NCI-H146 (cell line): ENCODE data around the gene TP53BP1.

Experiments
- DNase-seq: peaks from one replicate; lab custom pipeline; 2025; lab: John Stamatoyannopoulos, UW

Gene TP53BP1

DNA sequence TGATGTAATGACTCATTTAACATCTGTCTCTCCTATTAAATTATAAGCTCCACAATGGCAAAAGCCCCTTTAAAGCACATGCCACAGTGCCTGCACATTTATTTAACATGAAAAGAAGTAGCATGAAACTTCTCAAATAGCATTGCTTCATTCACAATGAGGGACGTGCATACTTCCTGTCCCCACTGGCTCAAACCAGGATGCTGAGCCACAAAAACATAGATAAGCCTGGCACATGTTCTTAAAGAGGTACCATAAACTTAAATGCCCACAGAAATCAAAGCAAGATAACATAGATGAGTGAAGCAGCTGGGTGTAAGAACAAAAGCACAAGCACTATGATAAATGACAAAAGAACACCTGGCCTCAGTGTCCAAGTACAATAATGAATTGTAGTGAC is 3.8 kb downstream of the TP53BP1 start:
- DNase-seq: peak; percentile 28

DNA sequence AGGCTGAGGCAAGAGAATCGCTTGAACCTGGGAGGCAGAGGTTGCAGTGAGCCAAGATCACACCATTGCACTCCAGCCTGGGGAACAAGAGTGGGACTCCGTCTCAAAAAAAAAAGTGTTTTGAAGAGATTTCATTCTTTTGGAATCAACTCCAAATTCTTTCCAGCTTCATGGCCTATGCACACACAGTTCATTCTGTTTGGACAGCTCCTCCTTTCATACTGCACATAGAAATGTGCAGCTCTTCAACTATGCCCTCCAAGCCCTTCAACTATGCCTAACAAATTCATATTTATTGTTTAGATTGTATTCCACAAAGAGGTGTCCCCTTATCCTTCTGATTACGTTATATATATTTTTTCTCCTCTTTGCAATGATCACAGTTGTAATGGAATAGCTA is 4.2 kb downstream of the TP53BP1 start:
- no peak for DNase-seq

DNA sequence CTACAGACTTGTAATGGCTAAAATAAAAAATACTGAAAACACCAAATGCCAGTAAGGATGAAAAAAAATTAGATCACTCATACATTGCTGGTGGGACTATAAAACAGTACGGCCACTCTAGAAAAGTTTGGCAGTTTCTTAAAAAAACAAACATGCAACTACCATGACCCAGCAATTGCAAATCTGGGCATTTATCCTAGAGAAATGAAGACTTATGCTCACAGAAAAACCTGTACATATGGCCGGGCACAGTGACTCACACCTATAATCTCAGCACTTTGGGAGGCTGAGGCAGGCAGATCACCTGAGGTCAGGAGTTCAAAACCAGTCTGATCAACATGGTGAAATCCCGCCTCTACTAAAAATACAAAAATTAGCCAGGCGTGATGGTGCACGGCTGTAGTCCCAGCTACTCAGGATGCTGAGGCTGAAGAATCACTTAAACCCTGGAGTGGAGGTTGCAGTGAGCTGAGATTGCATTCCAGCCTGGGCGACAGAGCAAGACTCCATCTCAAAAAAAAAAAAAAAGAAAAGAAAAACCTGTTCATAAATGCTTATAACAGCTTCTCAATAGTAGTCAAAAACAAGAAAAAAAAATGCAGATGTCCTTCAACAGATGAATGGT is 5.6 kb downstream of the TP53BP1 start:
- DNase-seq: no peak

DNA sequence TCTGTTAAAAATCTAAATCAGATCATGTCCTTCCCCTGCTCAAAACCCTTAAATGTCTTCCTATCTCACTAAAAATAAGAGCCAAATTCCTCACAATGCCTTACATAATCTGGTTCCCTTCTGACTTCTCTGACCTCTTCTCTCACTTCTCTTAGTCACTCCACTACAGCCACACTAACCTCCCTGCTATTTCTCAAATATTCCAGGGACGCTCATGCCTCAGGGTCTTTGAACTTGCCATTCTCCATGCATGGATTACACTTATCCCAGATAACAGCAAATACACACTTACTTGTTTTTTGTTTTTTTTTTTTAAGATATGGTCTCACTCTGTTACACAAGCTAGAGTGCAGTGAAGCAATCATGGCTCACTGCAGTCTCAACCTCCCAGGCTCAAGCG is 8.5 kb downstream of the TP53BP1 start:
- no peak for DNase-seq

DNA sequence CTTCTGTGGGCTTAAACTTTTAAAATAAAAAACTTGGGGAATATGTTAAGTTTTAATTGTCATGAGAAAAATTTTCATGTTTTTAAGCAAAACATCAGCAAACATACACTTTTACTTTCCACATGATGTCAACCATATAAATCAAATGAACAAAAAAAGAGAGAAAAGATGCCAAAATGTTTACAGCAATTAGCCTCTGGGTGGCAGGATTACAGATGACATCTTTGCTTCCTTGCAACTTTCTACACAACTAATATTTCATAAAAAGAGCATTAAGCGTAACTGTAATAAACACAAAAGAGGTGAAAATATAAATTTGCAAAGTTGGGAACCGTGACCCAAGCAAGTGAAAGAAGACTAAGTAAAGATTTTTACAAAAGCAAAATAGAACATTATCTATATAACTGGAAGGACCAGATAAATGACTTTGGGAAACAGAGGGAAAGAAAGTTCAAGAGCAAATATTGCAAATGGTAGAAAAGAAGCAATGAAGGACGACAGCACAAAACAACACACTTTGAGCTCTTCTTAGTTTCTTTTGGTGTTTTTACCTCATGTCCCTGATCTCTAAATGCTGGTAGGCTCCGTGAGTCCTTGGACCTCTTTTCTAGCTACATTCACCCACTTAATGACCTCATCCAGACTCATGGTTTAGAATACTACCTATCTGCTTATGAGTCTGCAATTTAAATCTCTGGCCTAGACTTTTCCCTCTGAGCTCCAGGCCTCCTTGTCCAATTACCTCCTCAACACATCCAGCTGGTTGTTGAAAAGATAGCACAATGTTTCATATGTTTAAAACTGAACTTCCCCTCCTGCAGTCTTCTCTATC is 9.4 kb downstream of the TP53BP1 start:
- no peak for DNase-seq

DNA sequence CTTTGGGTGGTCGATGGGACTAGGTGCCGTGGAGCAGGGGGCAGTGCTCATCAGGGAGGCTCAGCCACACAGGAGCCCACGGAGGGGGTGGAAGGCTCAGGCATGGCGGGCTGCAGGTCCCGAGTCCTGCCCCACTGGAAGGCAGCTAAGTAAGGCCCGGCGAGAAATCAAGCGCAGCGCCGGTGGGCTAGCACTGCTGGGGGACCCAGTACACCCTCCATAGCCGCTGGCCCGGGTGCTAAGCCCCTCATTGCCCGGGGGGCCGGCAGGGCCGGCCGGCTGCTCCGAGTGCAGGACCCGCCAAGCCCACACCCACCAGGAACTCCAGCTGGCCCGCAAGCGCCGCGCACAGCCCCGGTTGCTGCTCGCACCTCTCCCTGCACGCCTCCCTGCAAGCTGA is 19.1 kb downstream of the TP53BP1 start:
- DNase-seq: no peak

DNA sequence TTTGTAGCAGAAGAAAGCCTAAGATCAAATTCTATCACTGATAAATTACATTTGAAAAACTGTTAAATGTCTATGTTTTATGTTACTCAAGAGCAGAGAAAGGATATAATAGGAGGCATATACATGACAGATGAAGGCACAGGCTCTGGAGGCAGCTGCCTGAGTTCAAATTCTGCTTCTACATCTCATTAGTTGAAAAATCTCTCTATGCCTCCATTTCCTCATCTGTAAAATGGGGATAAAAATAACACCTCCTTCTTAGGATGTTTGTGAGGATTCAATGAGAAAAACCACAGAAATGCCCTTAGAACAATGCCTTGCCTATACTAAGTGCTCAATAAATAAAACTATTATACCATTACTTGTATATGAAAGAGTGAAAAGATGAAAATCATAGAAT is 21.0 kb downstream of the TP53BP1 start:
- DNase-seq: no peak

DNA sequence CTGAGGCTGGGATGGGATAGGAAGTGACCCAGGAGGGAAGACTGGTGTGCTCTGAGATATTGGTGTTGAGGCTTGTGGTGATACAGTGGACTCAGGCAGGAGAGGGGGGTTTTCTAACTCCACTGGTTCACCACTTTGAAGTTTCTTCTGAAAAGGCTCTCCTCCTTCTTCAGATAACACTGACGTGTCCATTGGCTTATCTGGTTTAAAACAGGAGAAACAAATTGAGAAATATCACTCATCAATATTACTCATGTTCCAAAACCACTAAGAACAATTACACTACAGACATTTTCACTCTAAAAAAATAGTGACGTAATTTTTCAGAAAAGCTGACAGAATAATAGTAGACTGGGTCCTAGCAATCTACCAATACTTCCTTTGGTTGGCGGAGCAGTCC is 23.1 kb downstream of the TP53BP1 start:
- no peak for DNase-seq

DNA sequence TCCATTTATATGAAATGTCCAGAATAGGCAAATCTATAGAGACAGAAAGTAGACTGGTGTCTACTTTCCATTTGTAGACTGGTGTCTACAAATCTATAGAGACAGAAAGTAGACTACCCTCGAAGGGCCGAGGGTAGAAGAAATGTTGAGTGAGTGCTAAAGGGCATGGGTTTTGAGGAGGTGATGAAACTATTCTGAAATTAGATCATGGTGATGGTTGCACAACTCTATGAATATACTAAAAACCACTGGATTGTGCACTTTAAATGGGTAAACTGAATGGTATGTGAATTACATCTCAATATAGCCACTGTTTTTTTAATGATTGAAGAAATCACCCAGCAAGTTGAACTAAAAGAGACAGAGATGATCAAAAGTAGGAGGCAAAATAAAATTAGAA is 27.9 kb downstream of the TP53BP1 start:
- DNase-seq: no peak

DNA sequence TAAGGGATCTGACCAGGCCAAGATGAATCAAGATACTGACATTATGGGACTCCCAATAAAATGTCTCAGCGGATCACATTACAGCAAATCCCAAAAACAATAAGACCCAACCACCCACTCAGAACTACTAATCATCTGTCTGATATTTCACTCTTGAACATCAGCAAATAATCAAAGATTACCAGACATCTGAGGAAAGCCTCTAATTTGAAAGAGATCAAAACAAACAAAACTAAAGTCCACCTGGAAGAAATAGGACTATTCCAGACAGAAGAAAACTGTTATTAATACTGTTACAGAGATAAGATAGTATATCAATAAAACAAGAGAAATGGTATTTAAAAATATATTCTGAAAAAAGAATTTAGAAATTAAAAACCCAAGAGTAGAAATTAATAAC is 29.0 kb downstream of the TP53BP1 start:
- no peak for DNase-seq

DNA sequence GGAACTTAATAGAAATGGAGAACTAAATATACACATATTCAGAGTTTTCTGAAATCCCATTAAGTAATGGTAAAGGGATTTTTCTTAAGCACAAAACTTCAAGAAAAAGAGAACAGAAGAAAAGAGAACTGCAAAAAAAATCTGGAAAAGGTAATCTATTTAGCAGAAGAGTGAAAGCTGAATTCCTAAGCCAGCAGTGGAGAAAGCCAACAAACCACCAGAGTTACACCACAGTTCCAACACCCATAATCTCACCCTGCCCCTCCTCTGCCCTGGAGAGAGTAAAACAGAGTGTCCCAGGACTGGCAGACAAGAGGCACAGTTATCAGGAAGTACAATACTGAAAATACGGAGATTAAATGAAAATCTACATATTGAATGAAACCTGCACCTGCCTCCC is 29.4 kb downstream of the TP53BP1 start:
- DNase-seq: no peak

DNA sequence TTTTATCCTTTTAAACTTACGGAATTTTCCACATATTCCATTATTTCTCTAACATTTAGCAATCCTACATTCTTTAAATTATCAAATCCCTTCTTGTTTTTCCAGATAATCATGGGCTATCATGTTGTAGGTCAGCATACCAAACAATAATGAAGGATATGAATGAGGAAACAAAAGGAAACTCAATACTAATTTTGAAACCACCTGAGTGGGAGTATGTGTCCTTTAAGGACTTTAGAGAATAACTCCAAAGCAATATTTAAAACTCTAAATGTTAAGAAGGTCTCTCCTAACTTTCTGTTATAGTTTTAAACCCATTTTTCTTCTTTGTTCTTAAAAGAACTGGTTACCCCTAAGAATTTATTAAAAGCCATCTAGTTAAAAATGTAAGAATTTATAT is 43.0 kb downstream of the TP53BP1 start:
- DNase-seq: no peak

DNA sequence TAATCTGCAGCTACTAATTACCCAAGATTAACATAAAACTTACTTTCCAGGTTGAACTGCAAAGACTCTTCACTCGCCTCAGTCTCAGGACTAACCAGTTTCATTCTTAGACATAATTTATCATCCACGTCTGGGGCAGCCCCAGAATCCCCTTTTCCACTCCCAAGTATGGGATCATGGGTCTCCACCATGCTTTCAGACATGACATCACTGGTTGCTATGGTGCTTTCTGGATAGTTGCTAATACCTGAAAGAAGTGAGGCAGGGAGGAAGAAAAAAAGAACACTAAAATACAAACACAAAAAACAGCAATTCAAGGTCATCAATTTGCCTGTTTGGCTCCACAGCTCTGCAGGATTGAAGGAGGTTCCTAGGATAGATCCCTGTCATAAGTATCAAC is 46.6 kb downstream of the TP53BP1 start:
- no peak for DNase-seq

DNA sequence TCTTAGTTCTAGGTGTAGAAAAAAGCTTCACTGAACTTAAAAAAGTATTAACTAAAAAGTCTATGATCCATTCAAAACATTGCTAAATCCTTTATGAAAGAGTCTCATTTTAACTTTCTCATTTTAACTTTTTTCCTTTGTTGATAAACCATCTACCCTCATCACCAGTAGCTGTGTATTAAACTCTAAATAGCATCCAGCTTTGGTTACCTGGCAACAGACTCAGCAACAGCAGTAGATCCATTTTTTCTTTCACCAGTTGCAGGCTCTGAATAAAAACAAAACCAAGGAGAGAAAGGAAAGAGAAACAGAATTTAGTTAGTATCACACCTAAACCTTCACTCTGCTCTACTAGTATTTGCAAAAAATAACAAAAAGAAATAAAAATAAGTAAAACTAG is 51.6 kb downstream of the TP53BP1 start:
- DNase-seq: peak; percentile 0

DNA sequence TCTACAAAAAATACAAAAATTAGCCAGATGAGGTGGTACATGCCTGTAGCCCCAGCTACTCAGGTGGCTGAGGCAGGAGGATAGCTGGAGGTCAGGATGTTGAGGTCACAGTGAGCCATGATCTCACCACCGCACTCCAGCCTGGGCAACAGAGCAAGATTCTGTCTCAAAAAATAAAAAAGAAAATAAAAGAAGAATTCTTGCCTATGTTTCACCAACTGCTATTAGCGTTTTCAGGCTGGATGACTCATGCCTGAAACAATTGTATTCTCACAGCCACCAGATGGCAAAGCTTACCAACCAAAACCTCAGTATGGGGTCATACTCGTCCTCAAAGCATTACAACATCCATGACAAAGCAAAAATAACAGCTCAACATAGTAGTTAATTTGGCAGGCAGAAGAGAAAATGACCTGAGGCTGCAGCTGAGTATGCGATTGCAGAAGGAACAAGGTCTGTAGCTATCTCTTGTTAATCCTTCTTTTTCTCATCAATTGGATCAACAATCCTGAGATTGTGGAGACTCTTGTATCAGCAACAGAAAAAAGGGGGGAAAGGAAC is 52.2 kb downstream of the TP53BP1 start:
- peak; percentile 58 for DNase-seq

DNA sequence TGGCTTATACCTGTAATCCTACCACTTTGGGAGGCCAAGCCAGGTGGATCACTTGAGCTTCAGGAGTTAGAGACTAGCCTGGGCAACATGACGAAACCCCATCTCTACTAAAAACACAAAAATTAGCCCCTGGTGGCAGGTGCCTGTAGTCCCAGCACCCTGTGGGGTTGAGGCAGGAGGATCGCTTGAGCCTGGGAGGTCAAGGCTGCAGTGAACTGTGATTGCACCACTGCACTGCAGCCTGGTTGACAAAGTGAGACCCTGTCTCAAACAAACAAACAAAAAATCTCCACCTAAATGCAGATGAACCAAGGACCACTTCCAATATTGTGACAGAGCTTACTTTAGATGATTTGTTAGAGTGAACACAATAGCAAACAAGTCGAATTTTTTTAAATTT is 53.7 kb downstream of the TP53BP1 start:
- DNase-seq: no peak

DNA sequence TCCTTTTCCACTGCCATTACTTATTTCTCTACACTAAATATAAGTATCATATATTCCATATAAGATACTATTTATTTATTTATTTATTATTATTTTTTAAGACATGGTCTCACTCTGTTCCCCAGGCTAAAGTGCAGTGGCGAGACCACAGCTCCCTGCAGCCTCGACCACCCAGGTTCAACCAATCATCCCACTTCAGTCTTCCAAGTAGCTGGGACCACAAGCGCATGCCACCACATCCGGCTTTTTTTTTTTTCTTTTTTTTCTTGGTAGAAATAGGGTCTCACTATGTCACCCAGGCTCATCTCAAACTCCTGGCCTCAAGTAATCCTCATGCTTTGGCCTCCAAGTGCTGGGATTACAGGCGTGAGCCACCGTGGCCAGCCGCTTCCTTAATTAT is 56.6 kb downstream of the TP53BP1 start:
- no peak for DNase-seq

DNA sequence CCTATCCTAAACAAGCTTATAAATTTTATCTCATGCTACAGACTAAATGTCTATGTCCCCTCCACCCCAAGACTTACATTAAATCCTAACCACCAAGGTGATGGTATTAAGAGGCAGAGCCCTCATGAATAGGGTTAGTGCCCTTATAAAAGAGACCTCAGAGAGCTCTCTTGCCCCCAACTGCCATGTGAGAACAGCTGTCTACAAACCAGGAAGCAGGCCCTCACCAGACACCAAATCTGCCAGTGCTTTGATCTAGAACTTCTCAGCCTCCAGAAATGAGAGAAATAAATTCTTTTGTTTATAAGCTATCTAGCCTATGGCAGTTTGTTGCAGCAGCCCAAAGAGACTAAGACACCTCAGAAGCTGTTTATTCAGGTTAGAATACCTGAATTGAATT is 58.5 kb downstream of the TP53BP1 start:
- DNase-seq: no peak

DNA sequence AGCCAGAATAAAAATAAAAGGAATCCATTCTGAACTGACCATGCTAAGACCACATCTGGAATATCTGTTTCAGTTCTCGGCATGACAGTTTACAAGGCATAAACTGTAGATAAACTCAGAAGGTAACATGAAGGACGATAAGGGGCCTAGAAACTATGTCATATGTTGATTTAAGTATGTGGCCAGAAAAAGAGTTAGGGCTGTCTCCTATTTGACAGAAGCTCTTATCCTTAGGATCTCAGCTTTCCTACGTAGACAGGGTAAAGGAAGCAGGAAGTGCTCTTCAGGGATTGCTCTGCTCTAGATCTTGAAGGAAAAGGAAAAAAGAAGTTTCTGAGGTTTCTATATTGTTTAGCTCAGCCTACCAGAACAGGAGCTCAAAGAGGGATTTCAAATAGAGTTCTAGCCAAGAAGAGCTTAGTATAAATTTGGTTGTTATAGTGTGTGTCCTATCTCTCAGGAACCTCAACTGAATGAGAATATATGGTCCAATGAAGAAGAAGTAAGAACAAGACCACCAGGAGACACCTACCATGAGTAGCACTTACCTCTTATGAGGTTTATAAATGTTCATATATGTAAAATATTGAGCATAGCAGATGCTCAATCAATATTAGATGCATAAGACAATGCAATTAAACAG is 59.2 kb downstream of the TP53BP1 start:
- no peak for DNase-seq

DNA sequence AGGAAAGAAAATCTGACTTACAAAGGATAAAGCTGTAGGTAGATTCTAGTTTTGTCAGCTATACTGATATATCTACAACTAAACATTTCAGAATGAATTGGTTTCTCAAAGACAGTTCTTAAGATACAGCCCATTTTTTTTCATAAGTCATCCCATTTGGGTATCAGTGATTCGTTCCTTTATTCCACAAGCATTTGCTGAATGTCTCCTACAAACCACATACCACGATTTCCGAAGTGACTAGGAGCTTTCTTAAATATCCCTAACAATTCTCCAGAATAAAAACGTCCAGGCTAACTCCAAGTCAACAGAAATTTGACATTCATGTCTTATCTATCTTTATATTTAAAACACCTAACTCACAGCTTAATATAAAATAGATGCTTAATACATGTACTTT is 59.8 kb downstream of the TP53BP1 start:
- no peak for DNase-seq

DNA sequence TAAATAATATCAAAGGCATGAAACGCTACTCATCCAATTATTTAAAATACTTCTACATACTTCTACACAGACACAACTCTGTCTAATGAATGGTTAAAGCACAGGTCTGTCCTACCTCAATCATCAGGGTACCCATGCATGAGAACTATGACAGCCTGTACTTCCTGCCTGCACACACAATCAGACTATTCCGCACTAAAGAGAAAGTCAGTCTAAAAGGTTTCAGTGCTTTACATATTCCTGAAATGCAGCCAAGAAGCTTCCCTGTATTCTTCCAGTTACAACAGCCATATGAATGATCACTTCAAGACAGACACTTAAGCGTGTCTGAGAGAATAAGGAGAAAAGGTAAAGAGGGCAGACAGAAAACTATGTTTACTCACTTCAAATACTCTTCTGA is 63.3 kb downstream of the TP53BP1 start:
- no peak for DNase-seq

DNA sequence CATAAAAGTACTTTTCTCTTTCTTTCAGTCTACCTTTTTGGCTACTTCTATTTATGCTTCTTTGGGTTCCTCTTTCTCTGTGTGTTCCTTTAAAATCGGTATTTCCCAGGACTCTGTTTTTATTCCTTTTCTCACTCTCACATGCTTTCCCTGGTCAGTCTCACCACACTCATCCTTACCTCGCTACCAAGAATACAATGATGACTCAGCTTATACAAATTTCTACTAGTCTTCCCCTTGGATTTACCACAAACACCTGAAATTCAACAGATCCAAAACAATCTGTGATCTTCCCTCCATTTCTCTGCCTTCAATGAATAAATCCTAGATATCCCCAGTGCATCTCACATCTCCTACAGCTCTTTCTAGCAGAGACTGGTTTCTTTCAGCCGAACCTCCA is 69.2 kb downstream of the TP53BP1 start:
- no peak for DNase-seq

DNA sequence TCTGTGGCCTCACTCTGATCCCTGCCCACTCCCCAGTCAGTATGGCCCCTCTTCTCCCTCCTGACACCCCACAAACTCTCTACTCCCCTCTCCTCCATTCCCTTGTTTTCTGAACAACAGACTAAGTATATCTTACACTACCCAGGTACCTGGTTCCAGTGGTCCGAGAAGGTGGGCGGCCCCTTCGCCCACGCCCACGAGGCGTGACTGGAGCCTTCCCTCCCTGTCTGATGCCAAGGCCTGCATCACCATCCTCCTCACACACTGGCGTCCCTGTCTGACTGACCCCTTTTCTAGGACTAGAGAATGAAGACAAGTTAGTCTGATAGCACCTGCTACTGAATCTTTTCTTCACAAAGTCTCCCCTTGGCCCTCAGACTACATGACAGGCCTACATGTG is 72.1 kb downstream of the TP53BP1 start:
- DNase-seq: no peak
